Stimulated activated CD4-positive, alpha-beta T cell treated with anti-CD3 and anti-CD28 coated beads, Interleukin-1b, Interleukin-23, amount 100 ng/mL, for 1 hour (primary cell): ENCODE results near the gene GLIPR1.
"Not testable (repeated sequence)": the region's sequence is repeated elsewhere in the genome, so short reads cannot be mapped to it uniquely, and the experiment has no call there.

Source experiments
- DNase-seq, 2 donors: peaks; one replicate each; pipeline ENCODE4 v3.0.0-alpha.2; 2020; ENCODE audit warnings: low read depth in 2 of 2

The GLIPR1 gene

GRCh38 chr12:75480469-75480949 lies at the start of gene GLIPR1:
Gene GLIPR1 (plus strand): TSS chr12:75480755. CDS start chr12:75480881, 126 bp downstream.
- peak; percentile 39 to 46 for DNase-seq

DNA sequence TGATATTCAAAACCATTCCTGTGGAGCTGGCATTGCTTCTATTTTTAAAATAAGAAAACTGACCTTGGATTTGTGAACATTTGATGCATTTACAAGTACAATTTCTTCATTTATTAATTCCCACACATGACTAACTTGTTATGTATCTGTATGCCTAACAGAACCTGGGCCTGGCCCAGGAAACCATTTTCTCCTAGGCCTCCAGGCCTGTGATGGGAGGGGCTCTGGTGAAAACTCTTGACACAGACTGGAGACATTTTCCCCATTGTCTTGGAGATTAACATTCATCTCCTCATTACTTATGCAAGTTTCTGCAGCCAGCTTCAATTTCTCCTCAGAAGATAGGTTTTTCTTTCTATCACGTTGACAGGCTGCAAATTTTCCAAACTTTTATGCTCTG lies 47.6 kb upstream of the GLIPR1 start:
- no peak for DNase-seq

- no peak for DNase-seq
Measured at GRCh38 chr12:75437564-75437963, 43.0 kb upstream of the GLIPR1 start.

DNA sequence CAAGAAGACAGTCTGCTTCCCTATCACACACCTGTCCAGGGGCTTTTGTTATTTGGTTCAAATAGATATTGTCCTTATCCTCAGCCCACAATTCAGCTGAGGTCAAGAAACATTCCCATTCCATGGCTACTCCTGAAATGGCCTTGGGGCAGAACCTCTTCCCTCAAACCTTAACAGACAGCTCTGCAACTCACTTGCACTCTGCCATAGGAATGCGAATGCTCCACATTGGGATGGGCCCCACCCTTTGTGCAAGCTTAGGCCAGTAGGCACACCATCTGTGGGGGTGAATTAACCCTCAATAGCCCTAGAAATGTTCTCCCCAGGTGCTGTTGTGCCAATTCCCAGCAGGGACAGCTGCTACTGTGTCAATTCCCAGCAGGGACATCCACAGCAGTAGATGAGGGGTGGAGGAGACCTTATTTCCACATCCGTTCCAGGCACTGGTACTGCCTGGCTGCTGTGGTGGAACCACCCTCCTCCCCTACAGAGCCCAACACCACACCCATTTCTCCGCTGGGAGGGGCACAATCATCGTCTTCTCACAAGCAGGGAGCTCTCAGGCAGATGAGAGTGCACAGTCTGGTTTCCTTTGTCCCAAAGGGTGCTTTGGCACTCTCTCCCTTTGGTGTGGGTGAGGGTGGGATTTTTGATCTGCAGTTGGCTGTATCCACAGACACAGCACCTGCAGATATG lies 42.3 kb upstream of the GLIPR1 start:
- DNase-seq = no peak

DNA sequence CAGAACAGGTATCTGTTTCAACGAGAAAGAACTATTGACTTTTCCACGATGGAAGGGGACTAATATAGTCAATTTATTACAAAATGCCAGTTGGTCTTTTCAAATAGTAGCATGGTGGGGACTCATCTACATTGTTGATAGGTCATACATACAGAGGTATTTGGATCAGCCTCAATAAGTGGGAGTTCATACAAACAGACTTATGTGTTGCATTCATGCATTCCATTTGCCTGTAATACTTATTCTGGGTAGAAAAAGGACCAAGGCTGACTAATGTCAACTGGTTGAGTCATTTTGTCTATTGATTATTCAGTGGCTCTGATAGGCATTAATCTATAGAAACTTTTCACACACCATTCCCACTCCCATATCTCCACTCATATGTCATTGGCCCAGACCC lies 41.5 kb upstream of the GLIPR1 start:
- DNase-seq = no peak

GRCh38 chr12:75439930-75440329 lies 40.6 kb upstream of the GLIPR1 start:
- DNase-seq = no peak

GRCh38 chr12:75441687-75442449 lies 38.7 kb upstream of the GLIPR1 start:
- DNase-seq = not testable (repeated sequence)

GRCh38 chr12:75442454-75442853 lies 38.1 kb upstream of the GLIPR1 start:
- not testable (repeated sequence) for DNase-seq

GRCh38 chr12:75443709-75444108 lies 36.8 kb upstream of the GLIPR1 start:
- DNase-seq = no peak

DNA sequence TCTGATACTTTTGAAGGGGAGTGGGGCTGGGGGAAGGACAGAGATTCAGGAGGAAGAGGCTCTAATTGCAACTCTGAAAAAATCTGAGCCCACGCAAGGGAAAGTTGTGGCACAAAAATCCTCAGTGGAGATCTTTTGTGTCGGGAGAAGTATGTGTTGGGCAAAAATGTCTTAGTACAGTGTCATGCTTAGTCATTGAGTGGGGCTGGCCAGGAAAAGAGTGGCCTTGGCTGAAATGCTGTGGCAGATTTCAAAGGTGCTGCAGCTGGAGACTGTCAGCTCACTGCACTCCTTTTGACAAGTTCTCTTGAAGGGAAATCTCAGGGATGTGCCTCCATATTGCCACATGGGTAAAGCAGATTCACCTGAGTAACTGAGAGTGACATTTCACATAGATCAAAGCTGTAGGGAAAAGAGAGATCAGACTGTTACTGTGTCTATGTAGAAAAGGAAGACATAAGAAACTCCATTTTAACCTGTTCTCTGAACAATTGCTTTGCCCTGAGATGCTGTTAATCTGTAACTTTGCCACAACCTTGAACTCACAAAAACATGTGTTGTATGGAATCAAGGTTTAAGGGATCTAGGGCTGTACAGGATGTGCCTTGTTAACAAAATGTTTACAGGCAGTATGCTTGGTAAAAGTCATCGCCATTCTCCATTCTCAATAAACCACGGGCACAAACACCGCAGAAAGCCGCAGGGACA lies 36.0 kb upstream of the GLIPR1 start:
- DNase-seq = no peak

DNA sequence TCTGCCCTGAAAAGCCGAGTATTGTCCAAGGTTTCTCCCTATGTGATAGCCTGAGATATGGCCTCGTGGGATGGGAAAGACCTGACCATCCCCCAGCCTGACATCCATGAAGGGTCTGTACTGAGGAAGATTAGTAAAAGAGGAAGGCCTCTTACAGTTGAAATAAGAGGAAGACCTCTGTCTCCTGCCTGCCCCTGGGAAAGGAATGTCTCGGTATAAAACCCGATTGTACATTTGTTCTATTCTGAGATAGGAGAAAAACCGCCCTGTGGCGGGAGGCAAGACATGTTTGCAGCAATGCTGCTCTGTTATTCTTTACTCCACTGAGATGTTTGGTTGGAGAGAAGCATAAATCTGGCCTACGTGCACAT lies 35.4 kb upstream of the GLIPR1 start:
- not testable (repeated sequence) for DNase-seq

DNA sequence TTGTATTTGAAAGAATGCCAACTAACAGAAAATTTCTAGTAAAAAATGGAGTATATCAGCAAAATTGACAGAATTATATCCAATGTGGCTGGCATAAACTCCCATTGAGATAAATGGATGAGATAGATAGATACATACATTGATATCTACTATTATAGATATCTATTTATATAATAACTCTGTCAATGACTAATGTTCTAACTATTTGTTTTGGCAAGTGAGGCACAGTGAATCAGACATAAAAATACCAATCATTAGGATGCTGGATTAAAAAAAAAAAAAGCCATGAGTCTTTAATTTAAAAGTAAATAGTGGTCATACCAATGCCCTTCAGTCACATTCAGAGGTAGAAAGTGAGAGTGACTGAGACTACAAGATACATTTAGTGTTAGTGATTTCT lies 33.7 kb upstream of the GLIPR1 start:
- DNase-seq = no peak

- no peak for DNase-seq
Measured at GRCh38 chr12:75447691-75448393, 32.7 kb upstream of the GLIPR1 start.

DNA sequence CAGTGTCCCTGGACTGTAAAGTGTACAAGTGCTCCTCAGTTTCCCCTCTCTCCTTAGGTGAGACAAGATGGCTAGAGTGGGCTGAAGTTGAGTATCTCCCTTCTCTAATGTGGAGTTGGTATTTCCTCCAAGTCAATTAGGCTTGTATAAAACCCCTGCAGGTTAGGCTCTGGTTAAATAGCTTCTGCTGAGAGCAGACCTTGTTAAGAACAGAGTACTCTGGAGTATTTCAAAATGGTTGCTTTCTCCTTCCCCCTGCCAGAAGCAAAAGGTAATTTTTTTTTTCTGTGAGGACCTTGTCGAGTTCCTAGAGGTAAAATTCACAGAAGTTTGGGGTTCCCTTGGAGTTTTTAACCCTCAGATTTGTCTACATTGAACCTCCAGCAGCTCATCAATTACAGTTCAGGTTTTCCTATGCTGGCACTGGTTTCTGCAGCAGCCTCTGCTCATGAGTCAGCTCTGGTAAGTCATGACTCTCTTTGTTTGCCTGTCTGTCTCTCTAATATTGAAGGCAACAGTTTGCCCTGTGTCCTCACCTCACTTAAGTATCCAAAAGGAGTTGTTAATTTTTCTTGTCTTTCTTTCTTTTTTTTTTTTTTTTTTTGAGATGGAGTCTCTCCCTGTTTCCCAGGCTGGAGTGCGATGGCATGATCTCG lies 27.8 kb upstream of the GLIPR1 start:
- DNase-seq = no peak

DNA sequence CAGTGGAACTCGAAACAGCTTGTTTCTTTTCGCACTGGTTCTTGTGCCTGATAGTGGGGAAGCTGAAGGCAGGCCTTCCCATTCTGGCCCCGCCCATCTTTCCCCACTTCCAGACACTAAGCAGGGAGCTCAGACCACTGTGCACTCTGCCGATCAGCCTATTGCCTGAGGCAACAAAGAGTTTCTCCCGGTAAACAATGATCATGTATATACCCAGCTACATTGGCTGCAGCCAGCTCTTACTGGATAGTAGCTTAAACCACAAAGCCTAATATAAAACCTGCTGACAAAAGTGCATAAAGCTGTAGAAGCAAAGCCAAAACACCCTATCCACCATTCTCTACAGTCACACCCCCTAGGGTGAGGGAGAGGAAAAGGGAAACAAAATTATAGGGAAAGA lies 24.7 kb upstream of the GLIPR1 start:
- no peak for DNase-seq

- DNase-seq = no peak
Measured at GRCh38 chr12:75457191-75457590, 23.4 kb upstream of the GLIPR1 start.

DNA sequence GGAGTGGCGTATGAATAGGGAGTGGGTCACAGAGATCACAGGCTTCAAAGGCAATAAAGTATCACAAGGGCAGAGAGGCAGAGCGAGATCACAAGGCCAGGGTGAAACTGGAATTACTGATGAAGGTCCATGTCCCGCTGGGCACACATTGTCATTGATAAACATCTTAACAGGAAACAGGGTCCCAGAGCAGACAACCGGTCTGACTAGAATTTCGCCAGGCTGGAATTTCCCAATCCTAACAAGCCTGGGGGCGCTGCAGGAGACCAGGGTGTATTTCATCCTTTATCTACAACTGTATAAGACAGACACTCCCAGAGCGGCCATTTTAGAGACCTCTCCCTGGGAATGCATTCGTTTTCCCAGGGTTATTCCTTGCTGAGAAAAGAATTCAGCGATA lies 22.7 kb upstream of the GLIPR1 start:
- not testable (repeated sequence) for DNase-seq

- DNase-seq = no peak
Measured at GRCh38 chr12:75459755-75460154, 20.8 kb upstream of the GLIPR1 start.

DNA sequence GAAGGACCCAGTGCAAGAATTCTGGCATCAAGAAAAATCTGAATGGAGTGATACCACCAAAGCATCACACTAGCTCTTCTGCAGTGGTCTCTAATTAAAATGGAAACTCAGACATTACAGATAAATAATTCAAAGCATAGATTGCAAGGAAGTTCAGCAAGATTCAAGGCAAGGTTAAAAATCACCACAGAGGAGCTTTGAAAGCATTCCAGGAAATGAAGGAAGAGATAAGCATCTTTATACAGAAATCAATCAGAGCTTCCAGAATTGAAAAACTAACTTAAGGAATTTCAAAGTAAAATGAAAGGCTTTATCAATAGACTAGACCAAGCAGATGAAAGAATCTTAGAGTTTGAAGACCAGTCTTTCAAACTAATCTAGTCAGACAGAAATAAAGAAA lies 20.4 kb upstream of the GLIPR1 start:
- DNase-seq = no peak

- DNase-seq = no peak
Measured at GRCh38 chr12:75471902-75472890, 8.4 kb upstream of the GLIPR1 start.
